ENCODE measurements around the gene NAT14.

Gene NAT14

DNA sequence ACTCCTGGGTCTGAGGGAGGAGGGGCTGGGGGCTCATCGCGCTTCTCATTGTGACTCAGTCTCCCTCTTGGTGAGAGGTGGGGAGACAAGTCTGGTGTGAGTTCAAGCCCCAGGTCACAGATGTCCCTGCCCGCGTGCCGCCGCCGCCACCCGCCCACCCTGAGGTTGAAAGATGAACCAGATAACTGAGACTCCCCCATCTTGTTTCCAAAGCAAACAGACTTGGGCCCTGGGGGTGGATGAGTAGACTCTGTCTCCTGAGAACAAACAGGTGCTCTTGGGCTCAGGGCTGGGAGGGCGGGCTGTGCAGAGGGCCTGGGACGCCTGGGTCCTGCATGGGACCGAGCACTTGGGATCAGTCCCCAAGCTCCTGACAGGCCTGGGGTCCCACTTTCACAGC is 51.4 kb downstream of the NAT14 start:
- no peak for DNase-seq (ENCODE audit: low spot score)

Measured in SW480 (cell line).